AG10803 (cell line): Measurements from ENCODE around the gene SRXN1.
A peak's percentile ranks its signal among the peaks of the same experiment; 100 is the strongest.

ENCODE experiments used
- DNase-seq: peaks from one replicate; pipeline ENCODE4 v3.0.0; 2010; ENCODE audit warnings: low read depth
- H3K4me3 ChIP-seq: 2 replicates; pipeline ENCODE4 v1.5.1; 2011; ENCODE audit warnings: mild to moderate bottlenecking, low read length, control low read depth
- TF ChIP-seq, protein P1 (sequence below): conservative IDR thresholded peaks from 2 replicates; pipeline ENCODE4 v1.5.1; 2011; ENCODE audit warnings: mild to moderate bottlenecking, low read length, control low read depth, inconsistent platforms

SRXN1 gene

GRCh38 chr20:653110-653589 is at the start of gene SRXN1:
SRXN1 (minus strand) TSS chr20:653200; CDS start chr20:653185, 15 bp downstream.
- H3K4me3 ChIP-seq = peak within 1 kb of the TSS; percentile 97
- DNase-seq = peak; percentile 93
- TF ChIP-seq, protein P1, sequence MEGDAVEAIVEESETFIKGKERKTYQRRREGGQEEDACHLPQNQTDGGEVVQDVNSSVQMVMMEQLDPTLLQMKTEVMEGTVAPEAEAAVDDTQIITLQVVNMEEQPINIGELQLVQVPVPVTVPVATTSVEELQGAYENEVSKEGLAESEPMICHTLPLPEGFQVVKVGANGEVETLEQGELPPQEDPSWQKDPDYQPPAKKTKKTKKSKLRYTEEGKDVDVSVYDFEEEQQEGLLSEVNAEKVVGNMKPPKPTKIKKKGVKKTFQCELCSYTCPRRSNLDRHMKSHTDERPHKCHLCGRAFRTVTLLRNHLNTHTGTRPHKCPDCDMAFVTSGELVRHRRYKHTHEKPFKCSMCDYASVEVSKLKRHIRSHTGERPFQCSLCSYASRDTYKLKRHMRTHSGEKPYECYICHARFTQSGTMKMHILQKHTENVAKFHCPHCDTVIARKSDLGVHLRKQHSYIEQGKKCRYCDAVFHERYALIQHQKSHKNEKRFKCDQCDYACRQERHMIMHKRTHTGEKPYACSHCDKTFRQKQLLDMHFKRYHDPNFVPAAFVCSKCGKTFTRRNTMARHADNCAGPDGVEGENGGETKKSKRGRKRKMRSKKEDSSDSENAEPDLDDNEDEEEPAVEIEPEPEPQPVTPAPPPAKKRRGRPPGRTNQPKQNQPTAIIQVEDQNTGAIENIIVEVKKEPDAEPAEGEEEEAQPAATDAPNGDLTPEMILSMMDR = peak; percentile 18; the same call in 1 of the 2 replicates

- H3K4me3 ChIP-seq = no peak overlapping the region
- DNase-seq = no peak
- TF ChIP-seq, protein P1 = no peak
Observed at GRCh38 chr20:701401-702129, 48.6 kb upstream of the SRXN1 start.

DNA sequence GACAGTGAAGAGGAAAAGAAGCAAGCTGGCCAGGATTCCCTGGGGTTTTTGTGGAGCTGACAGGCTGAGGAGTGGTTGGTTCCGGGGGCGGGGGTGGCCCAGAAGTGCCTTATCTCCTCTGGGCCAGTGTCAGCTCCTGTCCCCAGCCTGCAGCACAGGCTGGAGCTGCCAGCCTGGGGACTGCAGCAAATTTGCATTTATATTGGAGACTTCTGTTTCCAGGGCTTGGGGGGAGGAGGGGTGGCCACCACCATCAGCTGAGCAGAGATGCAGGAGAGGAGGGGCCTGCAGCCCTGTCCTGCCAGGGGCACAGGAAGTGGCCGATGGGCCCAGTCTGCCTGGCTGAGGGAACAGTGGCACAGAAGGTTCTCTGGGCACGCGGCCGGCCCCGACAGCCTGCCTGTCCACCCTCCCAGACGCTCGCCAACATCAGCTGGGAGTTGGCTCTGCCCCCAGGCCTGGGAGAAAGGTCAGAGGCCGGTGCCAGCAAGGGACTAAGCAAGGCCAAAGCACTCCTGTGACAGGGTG is 46.9 kb upstream of the SRXN1 start:
- DNase-seq = no peak
- no peak overlapping the region for H3K4me3 ChIP-seq
- TF ChIP-seq, protein P1 = no peak

DNA sequence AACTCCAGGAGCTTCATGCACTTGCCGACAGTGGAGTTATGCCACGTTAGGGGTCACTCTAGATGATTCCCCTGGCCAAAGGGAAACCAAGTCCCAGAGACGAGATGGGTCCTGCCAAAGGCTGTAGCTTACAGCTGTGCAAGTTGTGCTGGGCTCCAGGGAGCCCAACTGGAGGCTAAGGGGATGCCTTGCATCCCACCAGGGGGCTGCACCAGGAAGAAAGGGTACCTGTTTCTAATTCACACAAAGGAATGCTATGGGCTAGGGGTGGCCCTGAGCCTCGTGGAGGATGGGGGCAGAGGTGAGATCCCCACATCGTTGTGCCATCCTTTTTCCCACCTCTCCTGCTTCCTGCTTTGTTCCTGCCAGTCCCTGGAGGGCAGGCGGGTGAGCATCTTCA is 46.3 kb upstream of the SRXN1 start:
- H3K4me3 ChIP-seq = no peak overlapping the region
- TF ChIP-seq, protein P1 = no peak
- DNase-seq = no peak

DNA sequence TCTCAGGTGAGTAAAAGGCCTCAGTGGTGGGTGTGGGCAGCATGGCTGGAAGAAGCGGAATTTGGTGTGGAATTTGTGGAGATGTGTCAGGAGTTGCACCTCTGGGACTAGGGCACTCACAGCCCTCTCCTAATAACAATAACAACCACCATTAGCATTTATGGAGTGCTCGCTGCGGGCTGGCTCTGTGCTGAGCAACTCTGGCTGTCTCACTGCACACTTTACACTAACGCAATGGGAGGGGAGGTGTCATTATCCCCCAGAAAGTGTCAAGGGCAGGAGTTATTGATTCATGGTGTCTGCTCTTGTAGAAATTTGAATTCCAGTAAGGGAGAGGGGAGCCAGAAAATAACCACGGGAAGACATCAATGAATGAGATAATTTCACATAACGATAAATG is 45.3 kb upstream of the SRXN1 start:
- H3K4me3 ChIP-seq = no peak overlapping the region
- no peak for DNase-seq
- TF ChIP-seq, protein P1 = no peak

DNA sequence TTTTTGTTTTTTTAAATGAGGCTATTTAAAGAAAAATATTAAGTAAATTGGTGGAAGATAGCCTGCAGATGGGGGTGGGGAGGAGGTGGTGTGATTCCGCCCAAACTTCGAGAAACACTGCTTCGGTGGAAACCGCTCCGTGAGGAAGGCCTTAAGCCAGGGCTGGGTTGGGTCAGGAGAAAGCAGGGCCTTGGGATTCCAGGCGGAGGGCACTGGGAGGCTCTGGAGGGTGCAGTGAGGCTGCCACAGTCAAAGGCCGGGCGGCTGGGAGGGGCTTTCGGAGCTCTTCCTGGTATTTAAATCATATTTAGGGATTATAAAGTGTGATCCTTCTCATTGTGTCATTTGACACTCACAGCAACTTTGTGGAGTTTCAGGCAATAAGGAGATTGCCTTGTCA is 44.8 kb upstream of the SRXN1 start:
- H3K4me3 ChIP-seq = no peak overlapping the region
- no peak for DNase-seq
- TF ChIP-seq, protein P1 = no peak
